T1000 (cell line): ENCODE results near the gene GUF1.

Experiments
- DNase-seq: peaks from one replicate; lab custom pipeline; 2025; ENCODE audit warnings: mixed read lengths; lab: John Stamatoyannopoulos, UW

GUF1 gene

DNA sequence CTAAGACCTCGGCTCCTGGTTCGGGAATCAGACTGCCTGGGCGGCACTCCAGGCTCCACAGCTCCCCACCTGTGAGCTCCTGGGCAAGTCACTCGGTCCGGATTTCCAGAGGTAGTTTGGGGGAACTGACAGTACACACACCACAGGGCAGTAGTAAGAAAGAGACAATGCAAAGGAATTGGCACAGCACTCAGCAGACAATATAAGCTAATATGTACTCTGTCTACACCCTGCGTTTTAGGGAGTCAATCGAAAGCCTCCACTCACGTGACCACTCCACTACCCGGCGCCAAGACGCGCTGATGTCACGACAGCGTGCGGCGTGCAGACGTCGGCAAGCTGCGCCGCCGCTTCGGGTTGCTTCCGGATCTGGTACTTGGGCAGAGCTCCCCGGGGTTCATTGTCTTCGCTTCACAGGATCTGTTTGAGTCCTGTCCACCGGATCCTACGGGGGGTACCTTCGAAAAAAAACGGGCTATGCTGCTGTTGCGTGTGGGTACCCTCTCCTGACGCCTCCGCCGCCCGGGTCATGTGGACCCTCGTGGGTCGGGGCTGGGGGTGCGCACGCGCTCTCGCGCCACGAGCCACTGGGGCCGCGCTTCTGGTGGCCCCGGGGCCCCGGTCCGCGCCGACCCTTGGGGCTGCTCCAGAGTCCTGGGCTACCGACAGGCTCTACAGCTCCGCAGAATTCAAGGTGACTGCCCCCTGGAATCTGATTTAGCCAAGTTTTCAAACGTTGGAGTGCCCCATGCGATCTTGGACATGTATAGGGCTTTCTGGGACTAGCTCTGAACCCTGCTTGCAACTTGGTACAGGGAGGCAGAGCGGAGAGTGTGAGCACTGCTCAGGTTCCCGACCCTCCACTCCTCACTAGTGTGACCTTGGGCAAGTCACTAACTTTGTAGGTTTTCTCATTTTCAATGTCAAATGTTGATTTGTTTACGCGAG, at the start of gene GUF1:
TSS of gene GUF1 (plus strand) at position 327 of the 948 bp plus-strand sequence. CDS start at position 530, 203 bp downstream.
- DNase-seq, result peak; percentile 83

GRCh38 chr4:44629280-44629866, 48.8 kb upstream of the GUF1 start:
- DNase-seq, result peak; percentile 60

DNA sequence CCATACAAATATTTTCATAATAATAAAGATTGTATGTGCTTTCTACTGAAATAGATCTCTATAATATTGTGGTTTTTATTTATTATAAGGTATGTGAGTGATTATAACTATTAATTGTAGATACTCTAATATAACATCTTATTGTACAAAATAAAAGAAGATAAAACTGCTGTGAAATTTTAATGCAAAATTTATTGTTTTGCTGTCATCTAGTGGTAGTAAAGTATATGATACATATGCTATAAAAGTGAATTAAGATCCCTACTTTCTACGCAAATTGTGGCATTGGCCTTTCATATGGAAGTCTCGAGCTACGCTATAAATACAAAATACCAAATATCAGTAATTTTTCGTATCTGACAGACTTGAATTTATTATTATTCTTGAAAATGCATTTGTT, 46.1 kb upstream of the GUF1 start:
- no peak for DNase-seq

DNA sequence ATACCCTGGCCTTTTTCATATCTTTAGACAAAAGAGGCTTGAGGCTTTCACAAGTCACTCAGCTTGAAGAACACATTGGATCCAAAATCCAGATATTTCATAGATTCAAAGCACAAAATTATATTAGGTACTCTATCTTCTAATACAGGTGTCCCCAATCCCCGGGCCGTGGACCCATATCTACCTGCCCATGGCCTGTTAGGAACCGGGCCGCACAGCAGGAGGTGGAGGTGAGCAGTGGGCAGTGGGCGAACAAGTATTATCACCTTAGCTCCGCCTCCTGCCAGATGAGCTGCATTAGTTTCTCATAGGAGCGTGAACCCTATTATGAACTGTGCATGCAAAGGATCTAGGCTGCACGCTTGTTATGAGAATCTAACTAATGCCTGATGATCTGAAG, 45.5 kb upstream of the GUF1 start:
- no peak for DNase-seq

DNA sequence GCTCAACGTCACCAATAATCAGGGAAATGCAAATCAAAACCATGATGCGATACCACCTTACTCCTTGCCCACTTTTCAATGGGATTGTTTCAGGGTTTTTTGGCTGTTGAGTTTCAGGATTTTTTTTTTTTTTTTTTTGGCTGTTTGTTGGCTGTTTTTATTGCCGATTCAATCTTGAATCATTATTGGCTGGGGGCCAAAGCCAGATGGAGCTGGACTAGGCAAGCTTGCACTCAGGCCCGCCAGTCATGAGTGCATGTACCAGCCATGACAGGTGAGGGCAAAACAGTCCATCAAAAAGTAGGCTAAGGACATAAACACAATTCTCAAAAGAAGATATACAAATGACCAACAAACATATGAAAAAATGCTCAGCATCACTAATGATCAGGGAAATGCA, 40.1 kb upstream of the GUF1 start:
- no peak for DNase-seq

- DNase-seq, result no peak
These were observed 32.1 kb upstream of the GUF1 start for GRCh38 chr4:44646151-44646550.

DNA sequence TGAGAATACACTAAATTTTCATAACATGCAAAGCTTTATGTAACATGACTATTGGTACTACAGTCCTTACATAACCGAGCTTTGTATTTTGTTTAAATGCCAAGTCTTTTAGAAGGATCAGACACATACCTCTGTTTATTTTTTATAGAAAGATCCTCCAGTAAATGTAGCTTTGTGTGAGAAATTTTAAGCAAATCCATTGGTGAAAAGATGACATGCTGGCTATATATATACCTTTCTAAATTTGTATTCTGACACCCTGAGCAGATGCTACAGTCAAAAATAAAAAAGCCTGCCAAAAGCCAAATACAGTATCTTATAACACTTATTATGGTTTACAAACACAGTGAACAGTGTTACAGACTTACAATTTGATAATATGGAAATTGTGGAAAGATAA, 26.8 kb upstream of the GUF1 start, which contains the start of gene YIPF7:
TSS of gene YIPF7 (minus strand) at position 201 of the 400 bp plus-strand sequence. CDS start 1,525 bp downstream, outside the sequence.
- no peak for DNase-seq

GRCh38 chr4:44652002-44652401, 26.2 kb upstream of the GUF1 start:
- DNase-seq, result no peak

- DNase-seq, result no peak
These were observed 17.8 kb upstream of the GUF1 start for GRCh38 chr4:44660396-44660795.

DNA sequence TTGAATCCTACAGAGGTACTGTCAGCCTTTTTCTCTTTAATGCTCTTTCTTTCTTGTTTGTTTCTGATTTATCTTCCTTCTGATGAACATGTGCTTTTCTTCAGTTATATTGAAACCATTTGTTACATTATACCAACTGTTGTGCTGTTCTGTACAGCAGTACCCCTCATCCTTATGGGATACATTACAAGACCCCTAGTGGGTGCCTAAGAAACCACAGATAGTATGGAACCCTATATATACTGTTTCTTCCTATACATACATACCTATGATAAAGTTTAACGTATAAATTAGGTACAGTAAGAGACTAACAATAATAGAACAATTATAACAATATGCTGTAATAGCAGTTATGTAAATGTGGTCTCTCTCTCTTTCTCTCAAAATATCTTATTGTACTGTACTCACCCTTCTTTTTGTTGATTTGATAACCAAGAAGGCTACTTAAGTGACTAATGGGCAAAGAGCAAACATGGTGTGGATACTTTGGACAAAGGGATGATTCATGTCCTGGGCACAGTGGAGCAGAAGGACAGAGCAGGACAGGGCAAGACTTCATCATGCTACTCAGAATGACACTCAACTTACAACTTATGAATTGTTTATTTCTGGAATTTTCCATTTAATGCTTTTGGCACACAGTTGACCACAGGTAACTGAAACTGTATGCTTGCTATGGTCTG, 16.1 kb upstream of the GUF1 start:
- no peak for DNase-seq

DNA sequence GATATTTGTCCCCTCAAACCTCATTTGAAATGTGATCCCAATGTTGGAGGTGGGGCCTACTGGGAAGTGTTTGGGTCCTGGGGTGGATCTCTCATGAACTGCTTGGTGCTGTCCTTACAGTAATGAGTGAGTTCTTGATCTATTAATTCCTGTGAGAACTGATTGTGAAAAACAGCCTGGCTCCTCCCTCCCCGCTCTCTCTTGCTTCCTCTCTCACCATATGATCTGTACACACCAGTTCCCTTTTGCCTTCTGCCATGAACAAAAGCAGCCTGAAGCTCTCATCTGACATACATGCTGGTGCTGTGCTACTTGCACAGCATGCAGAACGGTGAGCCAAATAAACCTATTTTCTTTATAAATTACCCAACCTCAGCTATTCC, 15.6 kb upstream of the GUF1 start:
- no peak for DNase-seq

DNA sequence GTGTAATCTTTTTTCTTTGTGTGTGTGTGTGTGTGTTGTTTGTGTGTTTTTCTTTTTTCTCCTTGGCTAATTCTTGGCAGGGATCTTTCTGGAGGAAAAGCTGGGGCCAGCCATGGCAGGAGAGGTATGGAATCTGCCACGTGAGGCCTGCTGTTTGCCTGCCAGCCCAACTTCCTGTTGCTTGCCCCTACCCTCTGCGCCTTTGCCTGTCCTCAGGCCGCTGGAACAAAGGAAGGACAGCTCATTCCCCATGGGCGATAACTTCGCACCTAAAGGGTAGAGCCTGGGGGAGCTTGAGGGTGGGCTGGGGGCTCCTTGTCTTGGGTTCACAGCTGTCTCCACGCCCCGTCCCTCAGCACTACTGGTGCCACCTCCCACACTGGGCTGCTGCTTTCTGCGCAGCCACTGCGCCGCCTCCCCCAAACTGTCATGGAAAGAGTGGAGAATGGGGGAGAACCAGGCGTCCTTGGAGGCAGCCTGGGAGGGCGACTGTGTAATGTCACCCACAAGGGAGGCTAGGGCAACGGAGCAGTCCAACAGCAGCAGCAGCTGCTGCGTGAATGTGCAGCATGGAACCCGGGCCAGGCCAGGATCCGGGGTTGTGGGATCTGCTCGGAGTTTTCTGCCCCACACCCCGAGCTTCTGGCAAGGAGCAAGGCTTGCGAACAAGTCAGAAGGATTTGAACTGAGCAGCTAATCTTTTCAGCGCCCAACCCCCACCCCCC, 14.5 kb upstream of the GUF1 start:
- no peak for DNase-seq

DNA sequence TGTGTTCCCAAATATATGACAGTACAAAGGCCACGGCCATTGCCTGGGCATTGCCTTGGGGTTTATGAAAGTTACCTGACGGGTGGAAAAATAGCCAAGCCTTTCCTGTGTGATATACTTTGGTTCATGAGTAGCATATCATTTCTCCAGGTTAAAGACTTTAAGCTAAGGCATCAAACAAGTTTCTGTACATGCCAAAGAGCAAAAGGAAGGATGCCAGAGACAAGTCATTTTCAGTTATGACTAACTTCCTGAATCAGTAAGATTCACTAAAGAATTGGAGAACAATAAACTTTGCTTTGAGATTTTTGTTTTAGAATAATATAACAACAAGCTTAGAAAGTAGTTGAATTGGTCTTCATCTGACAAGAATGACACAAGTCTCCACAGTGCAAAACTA, 9.7 kb upstream of the GUF1 start:
- no peak for DNase-seq

DNA sequence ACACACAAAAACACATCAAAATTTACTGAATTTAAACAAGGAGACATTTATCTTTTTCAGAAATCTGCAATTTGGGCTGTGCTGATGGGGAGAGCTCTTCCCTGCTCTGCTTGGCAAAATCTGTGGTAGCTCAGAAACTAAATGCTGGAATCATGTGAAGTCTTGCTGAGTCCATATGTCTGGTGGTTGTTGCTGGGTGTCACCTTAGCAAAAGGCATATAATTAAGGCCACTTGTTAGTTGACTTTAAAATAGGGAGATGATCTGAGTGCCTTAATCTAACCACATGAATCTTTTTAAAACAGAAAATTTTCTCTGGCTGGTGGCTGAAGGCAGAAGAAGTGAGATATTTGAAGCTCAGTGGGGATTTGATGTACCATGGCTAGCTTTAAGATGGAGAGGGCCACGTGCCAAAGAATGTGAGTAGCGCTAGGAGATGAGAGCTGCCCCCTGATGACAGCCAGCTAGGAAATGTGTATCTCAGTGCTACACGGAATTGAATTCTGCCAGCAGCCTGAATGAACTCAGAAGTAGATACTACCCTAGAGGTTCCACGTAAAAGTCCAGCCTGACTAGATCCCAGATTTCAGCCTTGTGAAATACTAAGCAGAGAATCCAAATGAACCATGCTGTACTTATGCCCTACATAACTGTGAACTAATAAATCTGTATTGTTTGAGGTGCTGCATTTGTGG, 7.6 kb upstream of the GUF1 start:
- no peak for DNase-seq

DNA sequence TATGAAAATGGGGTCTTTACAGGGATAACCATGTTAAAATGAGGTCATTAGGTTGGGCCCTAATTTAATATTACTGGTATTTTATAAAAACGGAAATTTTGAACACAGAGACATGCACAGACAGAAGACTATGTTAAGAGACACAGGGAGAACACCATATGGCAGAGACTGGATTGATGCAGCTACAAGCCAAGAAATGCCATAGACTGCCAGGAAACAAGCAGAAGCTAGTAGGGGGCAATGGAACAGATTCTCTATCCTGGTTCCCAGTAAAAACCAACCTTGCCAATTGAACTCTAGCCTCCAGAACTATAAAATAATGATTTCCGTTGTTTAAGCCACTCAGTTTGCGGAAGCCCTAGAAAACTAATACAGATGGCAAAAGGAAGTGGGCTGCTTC, 6.6 kb upstream of the GUF1 start:
- no peak for DNase-seq

DNA sequence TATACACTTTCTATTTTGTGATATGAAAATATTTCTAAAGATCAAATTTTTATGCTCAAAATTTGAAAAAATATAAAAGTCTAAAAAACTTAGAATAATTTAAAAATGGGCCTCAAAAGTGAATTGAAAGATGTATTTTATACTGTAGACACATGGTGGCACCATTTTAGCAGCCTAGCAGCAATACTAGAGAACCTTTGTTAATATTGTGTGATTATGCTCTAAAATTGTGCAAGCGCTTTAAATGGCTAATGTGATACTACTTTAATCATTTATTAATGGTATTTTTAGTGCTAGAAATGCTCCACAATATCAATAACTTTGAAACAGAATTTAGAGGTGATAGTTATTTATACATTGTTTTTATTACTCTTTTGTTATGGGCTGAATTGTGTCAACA, 3.7 kb upstream of the GUF1 start:
- no peak for DNase-seq

- DNase-seq, result no peak
These were observed 2.9 kb upstream of the GUF1 start for GRCh38 chr4:44675366-44675765.

DNA sequence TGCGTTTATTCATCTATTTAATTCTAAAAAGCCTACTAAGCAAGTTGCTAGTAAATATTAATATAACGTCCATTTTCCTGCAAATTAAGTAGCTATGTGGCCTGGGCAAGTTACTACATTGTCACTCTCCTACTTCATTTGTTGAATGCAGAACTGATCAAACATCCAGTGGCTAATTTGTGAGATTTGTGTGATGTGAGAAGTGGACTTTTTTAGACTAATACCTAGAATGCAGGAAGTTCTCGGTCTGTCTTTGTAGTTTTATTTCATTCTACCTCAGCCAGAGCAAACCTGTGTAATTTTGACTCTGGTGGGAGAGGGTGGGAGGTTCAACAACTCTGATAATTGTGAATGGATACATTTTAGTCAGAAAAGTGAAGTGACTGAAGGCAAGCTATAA, 840 bp downstream of the GUF1 start:
- DNase-seq, result no peak

DNA sequence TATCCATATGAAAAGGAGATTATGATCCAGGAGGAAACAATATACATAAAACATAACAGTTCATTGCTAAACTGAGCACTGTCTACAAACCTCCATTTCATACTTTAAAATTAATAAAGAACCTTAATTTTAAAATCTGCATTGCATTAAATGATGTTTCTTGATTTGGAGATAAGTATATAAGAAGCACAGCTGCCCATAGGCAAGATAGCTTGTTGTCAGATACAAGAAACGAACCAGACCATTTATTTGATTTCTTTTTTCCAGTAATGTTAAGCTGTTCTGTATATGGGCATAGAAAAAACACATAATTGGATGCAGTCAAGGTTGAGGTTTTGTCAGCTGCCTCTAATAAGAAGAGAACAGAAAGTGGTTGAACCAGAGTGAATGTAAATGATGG, 6.4 kb downstream of the GUF1 start:
- DNase-seq, result no peak

DNA sequence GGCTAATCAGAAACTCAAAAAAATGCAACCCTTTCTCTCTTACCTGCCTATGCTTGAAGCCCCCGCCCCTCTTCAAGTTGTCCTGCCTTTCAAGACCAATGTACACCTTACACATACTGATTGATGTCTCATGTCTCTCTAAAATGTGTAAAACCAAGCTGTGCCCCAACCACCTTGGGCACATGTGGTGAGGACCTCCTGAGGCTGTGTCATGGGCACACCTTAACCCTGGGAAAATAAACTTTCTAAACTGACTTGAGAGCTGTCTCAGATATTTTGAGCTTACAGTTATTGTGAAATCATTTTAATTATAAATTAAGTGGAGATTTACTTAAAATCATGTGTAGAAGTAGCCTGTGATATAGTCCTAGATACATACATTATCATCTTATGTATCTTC, 22.2 kb downstream of the GUF1 start:
- no peak for DNase-seq

GRCh38 chr4:44701037-44701436, 22.8 kb downstream of the GUF1 start:
- DNase-seq, result no peak

DNA sequence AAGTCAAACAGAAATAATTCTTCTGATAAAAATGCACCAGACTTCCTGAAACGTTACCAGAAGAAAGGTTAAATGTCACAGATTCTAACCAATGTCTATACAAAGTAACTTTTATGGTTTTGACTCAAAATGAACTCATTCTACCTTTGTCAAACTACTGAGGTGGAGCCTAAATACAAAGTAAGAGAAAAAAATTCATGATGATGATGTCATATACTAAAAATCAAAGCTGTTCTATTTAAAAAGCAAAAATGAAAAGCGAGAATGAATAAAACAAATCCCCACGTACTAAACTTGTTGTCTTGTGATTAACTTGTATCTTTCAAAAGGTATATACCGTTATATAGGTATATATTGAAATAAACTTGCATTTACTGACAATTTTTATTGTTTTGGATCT, 26.5 kb downstream of the GUF1 start:
- DNase-seq, result no peak
